Right hindlimb (tissue), 1 donor: Measurements from ENCODE around the gene TIMM22.
"Not testable (repeated sequence)": the region's sequence is repeated elsewhere in the genome, so short reads cannot be mapped to it uniquely, and the experiment has no call there.

Source experiments
- DNase-seq: peaks from one replicate; pipeline ENCODE4 v3.0.0-alpha.2; 2018

TIMM22 gene

GRCh38 chr17:996554-997344 lies at the start of gene TIMM22:
TSS of gene TIMM22 (plus strand) at chr17:997129. CDS start at chr17:997143, 14 bp downstream.
- DNase-seq, result peak; percentile 96

- peak; percentile 75 for DNase-seq
Observed at GRCh38 chr17:948284-948852, 48.6 kb upstream of the TIMM22 start.

GRCh38 chr17:949623-950303 lies 47.2 kb upstream of the TIMM22 start:
- no peak for DNase-seq

- peak; percentile 61 for DNase-seq
Observed at GRCh38 chr17:951325-952132, 45.4 kb upstream of the TIMM22 start.

GRCh38 chr17:952592-952991 lies 44.3 kb upstream of the TIMM22 start:
- not testable (repeated sequence) for DNase-seq

- DNase-seq, result no peak
Observed at GRCh38 chr17:953767-954166, 43.2 kb upstream of the TIMM22 start.

- DNase-seq, result peak; percentile 78
Observed at GRCh38 chr17:954431-955164, 42.3 kb upstream of the TIMM22 start.

- DNase-seq, result no peak
Observed at GRCh38 chr17:956905-957304, 40.0 kb upstream of the TIMM22 start.

GRCh38 chr17:957856-958421 lies 39.0 kb upstream of the TIMM22 start:
- no peak for DNase-seq

GRCh38 chr17:958712-959451 lies 38.0 kb upstream of the TIMM22 start:
- DNase-seq, result no peak

GRCh38 chr17:962166-962565 lies 34.8 kb upstream of the TIMM22 start:
- DNase-seq, result no peak

GRCh38 chr17:962670-963069 lies 34.3 kb upstream of the TIMM22 start:
- no peak for DNase-seq

- DNase-seq, result no peak
Observed at GRCh38 chr17:964876-965275, 32.1 kb upstream of the TIMM22 start.

- DNase-seq, result no peak
Observed at GRCh38 chr17:965311-965989, 31.5 kb upstream of the TIMM22 start.

GRCh38 chr17:967122-967521 lies 29.8 kb upstream of the TIMM22 start:
- no peak for DNase-seq

GRCh38 chr17:968812-969730 lies 27.9 kb upstream of the TIMM22 start:
- DNase-seq, result peak; percentile 71

GRCh38 chr17:969811-970355 lies 27.0 kb upstream of the TIMM22 start:
- DNase-seq, result peak; percentile 76

- DNase-seq, result no peak
Observed at GRCh38 chr17:970364-970763, 26.6 kb upstream of the TIMM22 start.

- not testable (repeated sequence) for DNase-seq
Observed at GRCh38 chr17:971861-972260, 25.1 kb upstream of the TIMM22 start.
